Loucy (cell line): Measurements from ENCODE around the gene CAPN14.

Source experiments
- CTCF ChIP-seq: fragments of 200-600 bp; sonication (generic); conservative IDR thresholded peaks from 2 replicates; pipeline ENCODE4 v1.5.1; 2014; ENCODE audit warnings: mild to moderate bottlenecking, antibody characterized with exemption, low read length
- EZH2phosphoT487 ChIP-seq: fragments of 200-600 bp; IDR thresholded peaks from 2 replicates; pipeline ENCODE4 v1.6.1; 2018; ENCODE audit warnings: antibody characterized with exemption, mild to moderate bottlenecking, moderate library complexity, borderline replicate concordance

- TF ChIP-seq CTCF (no peak), EZH2phosphoT487 (no peak)
These were observed 39.5 kb upstream of the CAPN14 start for GRCh38 chr2:31256611-31257382.
